ENCODE measurements around the gene KAZN.

The KAZN gene

DNA sequence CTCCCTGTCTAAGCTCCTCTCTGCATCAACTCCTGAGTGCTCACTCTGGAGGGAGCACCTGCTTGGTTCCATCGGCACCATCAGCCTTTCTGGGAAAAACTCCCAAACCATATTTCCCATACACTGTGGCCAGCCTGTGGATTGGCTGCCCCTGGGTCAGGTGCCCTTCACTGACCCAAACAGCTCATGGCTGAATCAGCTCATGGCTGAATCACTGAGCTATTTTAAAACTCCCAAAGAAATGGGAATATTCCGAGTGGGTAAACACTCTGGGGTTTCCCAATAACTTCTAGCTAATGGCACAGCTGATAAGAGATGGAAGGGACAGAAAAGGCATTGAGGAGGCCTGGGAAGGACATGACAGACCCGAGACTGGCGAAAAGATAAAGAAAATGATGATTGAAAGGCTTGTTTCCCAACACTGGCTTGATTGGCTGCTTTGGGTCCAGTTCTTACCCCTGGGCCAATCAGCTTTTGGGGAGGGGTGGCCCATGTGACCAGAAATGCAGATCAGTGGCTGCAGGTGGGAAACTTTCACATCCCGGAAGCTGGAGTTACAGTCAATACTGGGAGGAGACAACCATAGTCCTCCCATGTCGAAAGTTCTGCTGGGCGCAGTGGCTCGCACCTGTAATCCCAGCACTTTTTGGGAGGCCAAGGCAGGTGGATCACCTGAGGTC lies 37.3 kb upstream of the KAZN start:
- in situ Hi-C loops (cut with MboI; ENCODE audit: low sequenced_read_pairs, unreplicated experiment) = loop anchor here (25.0 kb wide), 1 partner anchor 449 kb away; no protein-coding TSS in a partner anchor
- DNase-seq (ENCODE audit: low spot score) = no peak
- TF ChIP-seq, protein P1, sequence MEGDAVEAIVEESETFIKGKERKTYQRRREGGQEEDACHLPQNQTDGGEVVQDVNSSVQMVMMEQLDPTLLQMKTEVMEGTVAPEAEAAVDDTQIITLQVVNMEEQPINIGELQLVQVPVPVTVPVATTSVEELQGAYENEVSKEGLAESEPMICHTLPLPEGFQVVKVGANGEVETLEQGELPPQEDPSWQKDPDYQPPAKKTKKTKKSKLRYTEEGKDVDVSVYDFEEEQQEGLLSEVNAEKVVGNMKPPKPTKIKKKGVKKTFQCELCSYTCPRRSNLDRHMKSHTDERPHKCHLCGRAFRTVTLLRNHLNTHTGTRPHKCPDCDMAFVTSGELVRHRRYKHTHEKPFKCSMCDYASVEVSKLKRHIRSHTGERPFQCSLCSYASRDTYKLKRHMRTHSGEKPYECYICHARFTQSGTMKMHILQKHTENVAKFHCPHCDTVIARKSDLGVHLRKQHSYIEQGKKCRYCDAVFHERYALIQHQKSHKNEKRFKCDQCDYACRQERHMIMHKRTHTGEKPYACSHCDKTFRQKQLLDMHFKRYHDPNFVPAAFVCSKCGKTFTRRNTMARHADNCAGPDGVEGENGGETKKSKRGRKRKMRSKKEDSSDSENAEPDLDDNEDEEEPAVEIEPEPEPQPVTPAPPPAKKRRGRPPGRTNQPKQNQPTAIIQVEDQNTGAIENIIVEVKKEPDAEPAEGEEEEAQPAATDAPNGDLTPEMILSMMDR (IDR thresholded peaks at IDR 0.05; ENCODE audit: borderline replicate concordance, control extremely low read depth, extremely low read depth, insufficient read depth, missing control alignments) = no peak

DNA sequence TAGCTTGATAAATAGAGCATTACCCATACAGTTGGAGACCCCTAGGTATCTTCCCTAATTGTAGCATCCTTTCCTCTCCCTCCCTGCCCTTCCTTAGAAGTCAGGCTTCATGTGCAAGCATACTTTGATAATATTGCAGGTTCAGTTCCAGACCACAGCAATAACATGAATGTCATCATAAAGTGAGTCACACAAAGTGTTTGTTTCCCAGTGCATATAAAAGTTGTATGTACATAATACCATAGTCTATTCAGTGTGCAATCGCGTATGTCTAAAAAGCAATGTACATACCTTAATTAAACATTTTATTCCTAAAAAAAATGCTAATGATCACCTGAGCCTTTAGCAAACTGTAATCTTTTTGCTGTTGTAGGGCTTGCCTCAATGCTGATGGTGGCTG lies 33.4 kb upstream of the KAZN start:
- in situ Hi-C loops (cut with MboI; ENCODE audit: low sequenced_read_pairs, unreplicated experiment) = loop anchor here (25.0 kb wide), 1 partner anchor 453 kb away; no protein-coding TSS in a partner anchor

GRCh38 chr1:14567056-14567455 lies 31.4 kb upstream of the KAZN start:
- in situ Hi-C loops (cut with MboI; ENCODE audit: low sequenced_read_pairs, unreplicated experiment) = loop anchor here (25.0 kb wide), 1 partner anchor 455 kb away; no protein-coding TSS in a partner anchor
- DNase-seq (ENCODE audit: low spot score) = no peak
- TF ChIP-seq, protein P1 (IDR thresholded peaks at IDR 0.05; ENCODE audit: borderline replicate concordance, control extremely low read depth, extremely low read depth, insufficient read depth, missing control alignments) = no peak

More for the DNA sequence above, 33.4 kb upstream of the KAZN start:
- no peak for DNase-seq (ENCODE audit: low spot score)
- TF ChIP-seq, protein P1 (IDR thresholded peaks at IDR 0.05; ENCODE audit: borderline replicate concordance, control extremely low read depth, extremely low read depth, insufficient read depth, missing control alignments) = no peak

- in situ Hi-C loops (cut with MboI; ENCODE audit: low sequenced_read_pairs, unreplicated experiment) = loop anchor here (25.0 kb wide), 1 partner anchor 456 kb away; no protein-coding TSS in a partner anchor
- TF ChIP-seq, protein P1 (IDR thresholded peaks at IDR 0.05; ENCODE audit: borderline replicate concordance, control extremely low read depth, extremely low read depth, insufficient read depth, missing control alignments) = no peak
- no peak for DNase-seq (ENCODE audit: low spot score)
Measured at GRCh38 chr1:14567903-14568302, 30.6 kb upstream of the KAZN start.

DNA sequence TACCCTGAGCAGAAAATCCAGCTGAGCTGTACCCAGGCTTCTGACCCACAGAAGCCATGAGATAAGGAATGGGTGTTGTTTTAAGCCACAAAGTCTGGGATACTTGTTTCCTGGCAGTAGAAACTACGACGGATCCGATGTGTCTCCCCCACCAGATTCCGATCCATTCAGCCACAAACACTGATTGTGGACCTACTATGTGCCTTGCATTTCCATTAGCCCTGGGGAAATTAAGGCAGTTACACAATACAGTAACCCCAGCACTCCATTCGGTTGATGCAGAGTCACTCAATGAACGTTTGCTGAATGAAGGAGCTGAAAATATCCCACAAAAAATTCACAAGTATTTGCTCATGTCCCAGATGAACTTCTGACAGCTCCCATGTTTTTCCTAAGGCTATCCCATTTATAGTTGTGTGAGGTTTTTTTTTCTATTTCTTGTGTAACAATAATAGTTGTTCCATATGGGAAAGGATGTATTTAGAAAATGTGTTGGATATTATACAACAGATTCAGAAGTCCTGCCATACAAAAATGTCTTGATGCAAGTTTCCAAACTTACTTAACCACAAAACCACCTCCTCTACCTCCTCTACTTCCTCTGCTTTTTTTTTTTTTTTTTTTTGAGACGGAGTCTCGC lies 29.6 kb upstream of the KAZN start:
- TF ChIP-seq, protein P1 (IDR thresholded peaks at IDR 0.05; ENCODE audit: borderline replicate concordance, control extremely low read depth, extremely low read depth, insufficient read depth, missing control alignments) = no peak
- in situ Hi-C loops (cut with MboI; ENCODE audit: low sequenced_read_pairs, unreplicated experiment) = loop anchor here (25.0 kb wide), 1 partner anchor 457 kb away; no protein-coding TSS in a partner anchor
- no peak for DNase-seq (ENCODE audit: low spot score)

- no peak for DNase-seq (ENCODE audit: low spot score)
- in situ Hi-C loops (cut with MboI; ENCODE audit: low sequenced_read_pairs, unreplicated experiment) = loop anchor here (25.0 kb wide), 1 partner anchor 458 kb away; no protein-coding TSS in a partner anchor
Measured at GRCh38 chr1:14570514-14570913, 28.0 kb upstream of the KAZN start.

More at GRCh38 chr1:14570514-14570913, 28.0 kb upstream of the KAZN start:
- TF ChIP-seq, protein P1 (IDR thresholded peaks at IDR 0.05; ENCODE audit: borderline replicate concordance, control extremely low read depth, extremely low read depth, insufficient read depth, missing control alignments) = no peak
